Gastroesophageal sphincter (tissue), 4 donors: ENCODE data around the gene TNFSF11. TPM values are rescaled to one million over a fixed set of nuclear protein-coding genes. Genes with fewer than 3 reads are reported as not detected.

Experiments
- ATAC-seq: fragments of 150-250 bp; one replicate; pipeline ENCODE4 v1.9.1; 2016; ENCODE audit warnings: mild to moderate bottlenecking, moderate library complexity
- H3K27ac ChIP-seq, 4 donors: fragments of 200-600 bp; sonication (generic) in 3 of 4; 1 replicate in 3 of 4; 2 replicates in 1 of 4; pipeline ENCODE4 v1.5.1; 2016 to 2019
- H3K27me3 ChIP-seq: fragments of 200-600 bp; sonication (generic); one replicate; pipeline ENCODE4 v1.5.1; 2019
- H3K36me3 ChIP-seq, 2 donors: fragments of 200-600 bp; sonication (generic); one replicate each; pipeline ENCODE4 v1.5.1; 2019; ENCODE audit warnings: control low read depth in 1 of 2
- H3K4me1 ChIP-seq, 3 donors: fragments of 200-600 bp; sonication (generic); 1 replicate in 2 of 3; 2 replicates in 1 of 3; pipeline ENCODE4 v1.5.1; 2016 to 2019; ENCODE audit warnings: control low read depth in 2 of 3
- H3K4me3 ChIP-seq, 2 donors: fragments of 200-600 bp; sonication (generic); one replicate each; pipeline ENCODE4 v1.5.1; 2019; ENCODE audit warnings: mild to moderate bottlenecking in 1 of 2, moderate library complexity in 1 of 2
- H3K9me3 ChIP-seq, 3 donors: fragments of 200-600 bp; sonication (generic); one replicate each; pipeline ENCODE4 v1.5.1; 2017 to 2019; ENCODE audit warnings: control low read depth in 2 of 3
- EP300 ChIP-seq: sonication (generic); formaldehyde crosslinking; IDR thresholded peaks from one replicate; pipeline ENCODE4 v1.6.1; 2017; ENCODE audit warnings: antibody characterized with exemption, mild to moderate bottlenecking
- POLR2A ChIP-seq, 2 donors: fragments of 450-650 bp; IDR thresholded peaks; one replicate each; pipeline ENCODE4 v1.6.1; 2017; ENCODE audit warnings: antibody characterized with exemption in 2 of 2, mild to moderate bottlenecking in 2 of 2, moderate library complexity in 1 of 2
- POLR2AphosphoS5 ChIP-seq: sonication (generic); formaldehyde crosslinking; IDR thresholded peaks from one replicate; pipeline ENCODE4 v1.6.1; 2017; ENCODE audit warnings: antibody characterized with exemption
- WGBS, 2 donors: methylation state at CpG; one replicate each; pipeline ENCODE4 v1.1.5; 2018; ENCODE audit warnings: low coverage in 1 of 2; 5-methylcytosine and 5-hydroxymethylcytosine counted together
- total RNA-seq, 4 donors: library from RNA; depleted of rRNA; stranded (reverse); fragments of >200 nt; gene quantifications; one replicate each; pipeline ENCODE4 v1.1.0, GENCODE V29; 2016
- TF ChIP-seq, protein P1 (sequence below), 4 experiments: fragments of 200-600 bp in 2 of 4; fragments of 450-650 bp in 2 of 4; sonication (generic) in 1 of 4; IDR thresholded peaks; one replicate each; pipeline ENCODE4 v1.5.1; 2017 to 2019; ENCODE audit warnings: antibody characterized with exemption in 4 of 4, mild to moderate bottlenecking in 2 of 4, moderate library complexity in 2 of 4

TNFSF11 gene
- total RNA-seq, 4 donors from 2014 or later = 0.59 TPM; not detected in 3

DNA sequence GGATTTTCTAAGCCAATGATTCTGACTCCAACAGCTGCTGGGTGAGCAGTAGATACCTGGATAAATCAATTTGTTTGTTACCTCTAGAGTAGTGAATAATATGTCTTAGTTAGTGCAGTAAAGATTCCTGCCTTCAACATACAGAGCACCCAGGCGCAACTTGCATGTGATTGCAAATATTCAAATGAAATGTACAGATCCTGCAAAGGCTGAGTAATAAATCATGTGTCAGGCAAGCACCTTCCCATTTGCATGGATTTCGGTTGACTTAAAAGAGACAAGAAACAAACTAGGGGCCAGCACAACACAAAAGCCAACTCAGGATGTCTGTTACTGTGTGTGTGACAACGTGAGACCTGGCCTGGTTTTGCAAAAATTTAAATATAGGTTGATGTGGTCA, 79.7 kb downstream of the TNFSF11 start:
- 89 to 90% methylated on average over 2 to 3 of the region's 3 CpGs for WGBS, 2 donors
- H3K36me3 ChIP-seq = no peaks in the 10 kb centered on the region
- no peaks in the 10 kb centered on the region for H3K4me1 ChIP-seq
- H3K27me3 ChIP-seq = peaks cover 17% of the 10 kb centered on the region
- TF ChIP-seq, protein P1, sequence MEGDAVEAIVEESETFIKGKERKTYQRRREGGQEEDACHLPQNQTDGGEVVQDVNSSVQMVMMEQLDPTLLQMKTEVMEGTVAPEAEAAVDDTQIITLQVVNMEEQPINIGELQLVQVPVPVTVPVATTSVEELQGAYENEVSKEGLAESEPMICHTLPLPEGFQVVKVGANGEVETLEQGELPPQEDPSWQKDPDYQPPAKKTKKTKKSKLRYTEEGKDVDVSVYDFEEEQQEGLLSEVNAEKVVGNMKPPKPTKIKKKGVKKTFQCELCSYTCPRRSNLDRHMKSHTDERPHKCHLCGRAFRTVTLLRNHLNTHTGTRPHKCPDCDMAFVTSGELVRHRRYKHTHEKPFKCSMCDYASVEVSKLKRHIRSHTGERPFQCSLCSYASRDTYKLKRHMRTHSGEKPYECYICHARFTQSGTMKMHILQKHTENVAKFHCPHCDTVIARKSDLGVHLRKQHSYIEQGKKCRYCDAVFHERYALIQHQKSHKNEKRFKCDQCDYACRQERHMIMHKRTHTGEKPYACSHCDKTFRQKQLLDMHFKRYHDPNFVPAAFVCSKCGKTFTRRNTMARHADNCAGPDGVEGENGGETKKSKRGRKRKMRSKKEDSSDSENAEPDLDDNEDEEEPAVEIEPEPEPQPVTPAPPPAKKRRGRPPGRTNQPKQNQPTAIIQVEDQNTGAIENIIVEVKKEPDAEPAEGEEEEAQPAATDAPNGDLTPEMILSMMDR (IDR thresholded peaks at IDR 0.05) = no peak
- TF ChIP-seq POLR2AphosphoS5 (no peak), POLR2A (IDR thresholded peaks at IDR 0.05) (no peak), EP300 (no peak)
- H3K9me3 ChIP-seq = no peaks in the 10 kb centered on the region
- no peak overlapping the region for H3K4me3 ChIP-seq
- H3K27ac ChIP-seq = no peak overlapping the region
- ATAC-seq = no peak

DNA sequence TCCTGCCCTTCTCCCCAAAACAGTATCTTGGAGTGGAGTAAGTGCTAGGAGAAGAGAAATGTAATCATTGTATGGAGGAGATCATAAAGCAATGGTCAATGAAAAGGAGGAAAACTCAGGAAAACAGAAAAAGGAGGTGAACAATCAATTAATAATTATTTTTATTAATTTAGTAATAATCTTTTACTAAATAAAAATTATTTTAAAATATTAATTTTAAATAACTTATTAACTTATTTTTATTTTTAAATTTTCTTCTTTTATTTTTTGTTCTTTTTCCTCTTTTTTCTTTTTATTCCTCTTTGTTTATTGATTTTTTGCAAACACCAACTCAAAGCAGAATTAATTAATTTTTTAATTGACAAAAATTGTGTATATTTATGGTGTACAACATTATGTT, 80.3 kb downstream of the TNFSF11 start:
- peaks cover 22% of the 10 kb centered on the region for H3K27me3 ChIP-seq
- H3K4me3 ChIP-seq = no peak overlapping the region
- H3K9me3 ChIP-seq = no peaks in the 10 kb centered on the region
- no peaks in the 10 kb centered on the region for H3K4me1 ChIP-seq
- no peak for ATAC-seq
- no peaks in the 10 kb centered on the region for H3K36me3 ChIP-seq
- no peak for TF ChIP-seq POLR2AphosphoS5
- no peak for TF ChIP-seq EP300
- TF ChIP-seq, protein P1 (IDR thresholded peaks at IDR 0.05) = no peak
- no peak for TF ChIP-seq POLR2A (IDR thresholded peaks at IDR 0.05)
- no peak overlapping the region for H3K27ac ChIP-seq

DNA sequence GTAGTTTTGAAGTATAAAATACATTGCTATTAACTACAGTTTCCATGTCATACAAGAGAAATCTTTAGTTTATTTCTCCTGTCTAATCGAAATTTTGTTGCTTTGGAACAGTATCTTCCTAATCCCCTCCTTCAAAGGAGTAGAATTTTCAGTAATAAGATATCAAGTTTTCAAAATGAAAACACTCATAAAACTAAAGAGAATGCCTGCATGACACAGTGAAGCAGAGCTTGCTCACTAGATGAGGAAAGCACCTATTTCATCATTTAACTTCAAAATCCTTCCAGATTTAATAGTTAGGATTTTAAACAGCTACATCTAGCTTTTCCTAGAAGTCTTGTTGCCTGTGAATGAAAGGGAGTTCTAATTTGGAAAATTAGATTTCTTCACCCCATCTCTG, 80.8 kb downstream of the TNFSF11 start:
- TF ChIP-seq EP300 = no peak
- TF ChIP-seq POLR2AphosphoS5 = no peak
- TF ChIP-seq POLR2A (IDR thresholded peaks at IDR 0.05) = no peak
- TF ChIP-seq, protein P1 (IDR thresholded peaks at IDR 0.05) = no peak
- no peak for ATAC-seq
- Histone ChIP-seq H3K4me3 (no peak overlapping the region), H3K36me3 (no peaks in the 10 kb centered on the region), H3K9me3 (no peaks in the 10 kb centered on the region), H3K4me1 (no peaks in the 10 kb centered on the region), H3K27ac (no peak overlapping the region), H3K27me3 (peaks cover 22% of the 10 kb centered on the region)
- WGBS, 2 donors = 20 to 27% methylated on average over 1 of the region's 1 CpG

DNA sequence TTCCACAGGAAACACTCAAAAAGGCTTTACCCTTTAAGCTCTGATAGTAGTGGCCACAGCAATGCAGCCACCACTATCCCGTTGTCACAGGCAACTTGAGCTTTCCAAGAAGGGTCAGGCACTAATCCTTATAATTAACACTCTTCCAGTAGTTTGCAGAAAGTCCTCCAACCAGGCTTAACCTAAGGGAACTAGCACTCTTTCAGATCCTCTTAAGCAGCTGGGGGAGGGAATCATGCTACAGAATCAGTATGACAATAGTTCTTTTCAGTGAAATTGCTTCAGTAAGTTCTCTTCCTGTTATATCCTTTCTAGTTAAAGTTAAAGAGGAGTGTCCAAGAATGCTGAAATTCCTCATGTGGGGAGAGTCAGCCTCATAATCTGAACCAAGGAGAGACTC, 82.2 kb downstream of the TNFSF11 start:
- WGBS, 2 donors = 17 to 67% methylated on average over 1 of the region's 1 CpG
- H3K4me1 ChIP-seq = no peaks in the 10 kb centered on the region
- TF ChIP-seq, protein P1 (IDR thresholded peaks at IDR 0.05) = no peak
- H3K4me3 ChIP-seq = no peak overlapping the region
- H3K9me3 ChIP-seq = no peaks in the 10 kb centered on the region
- H3K27ac ChIP-seq = no peak overlapping the region
- ATAC-seq = no peak
- H3K27me3 ChIP-seq = peaks cover 22% of the 10 kb centered on the region
- H3K36me3 ChIP-seq = no peaks in the 10 kb centered on the region

DNA sequence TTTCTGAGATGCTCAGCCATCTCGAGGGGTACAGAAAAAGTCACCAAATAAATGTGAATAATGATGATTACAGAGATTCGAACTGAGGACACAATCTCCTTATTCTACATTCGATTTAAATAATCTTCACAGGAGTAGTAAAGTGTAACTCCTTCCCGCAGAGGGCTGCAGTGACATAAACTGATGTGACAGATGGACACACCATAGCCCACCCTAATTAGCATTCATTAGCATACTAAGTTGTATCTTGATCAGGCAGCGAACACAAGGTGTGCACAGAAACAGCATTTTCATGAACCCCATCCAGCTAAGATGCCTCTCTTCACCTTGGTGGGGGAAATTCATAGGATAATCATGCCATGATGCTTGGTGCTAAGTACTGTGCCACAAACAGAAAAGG, 83.0 kb downstream of the TNFSF11 start:
- Histone ChIP-seq H3K36me3 (no peaks in the 10 kb centered on the region), H3K4me3 (no peak overlapping the region), H3K9me3 (no peaks in the 10 kb centered on the region), H3K4me1 (no peaks in the 10 kb centered on the region), H3K27ac (no peak overlapping the region), H3K27me3 (peaks cover 22% of the 10 kb centered on the region)
- TF ChIP-seq EP300 = no peak
- TF ChIP-seq, protein P1 (IDR thresholded peaks at IDR 0.05) = no peak
- no peak for ATAC-seq
- WGBS, 2 donors = 66 to 84% methylated on average over 2 to 5 of the region's 5 CpGs

Other genes starting within 250 kb of the TNFSF11 start
- gene FAM216B, start 207.4 kb downstream of the TNFSF11 start, total RNA-seq = not detected